NOMO-1 treated with dmso at 0.1 percent for 144 hours (cell line): ENCODE data around the gene ADK.

Experiments
- DNase-seq: peaks from one replicate; lab custom pipeline; 2025; ENCODE audit not compliant: unreplicated experiment; lab: John Stamatoyannopoulos, UW

The ADK gene

DNA sequence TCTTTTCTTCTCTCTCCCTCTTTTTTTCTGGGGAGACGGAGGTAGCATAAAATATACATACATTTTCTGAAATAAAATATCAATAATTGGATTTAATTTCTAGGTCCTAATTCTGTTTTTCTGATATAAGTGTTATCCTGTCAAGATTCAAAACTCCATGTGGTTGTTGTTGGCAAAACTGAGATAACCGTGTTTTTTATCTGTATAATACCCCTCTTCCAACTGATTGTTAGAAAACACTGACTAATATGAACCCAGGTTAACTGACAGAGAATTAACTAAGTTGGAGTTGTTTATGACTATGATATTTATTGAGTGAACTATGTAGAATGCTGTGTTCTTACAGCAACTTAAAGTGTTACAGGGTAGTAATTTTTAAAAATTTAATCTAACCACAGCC, 438.8 kb downstream of the ADK start:
- DNase-seq = no peak

DNA sequence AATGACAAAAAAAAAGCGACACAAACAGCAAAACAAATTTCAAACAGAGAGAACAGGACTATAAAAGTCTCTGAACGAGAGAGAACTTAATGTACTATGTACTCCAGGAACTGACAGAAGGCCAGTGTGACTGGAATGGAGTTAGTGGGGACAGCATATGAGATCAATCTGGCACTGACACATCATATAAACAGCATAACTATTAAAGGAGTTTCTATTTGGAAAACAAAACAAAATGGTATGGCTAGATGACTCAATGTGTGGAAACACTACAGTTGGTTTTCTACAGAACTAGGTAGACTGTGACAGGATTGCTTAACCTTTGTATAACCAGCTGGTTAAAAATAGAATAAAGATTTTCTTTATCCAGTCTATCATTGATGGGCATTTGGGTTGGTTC, 442.4 kb downstream of the ADK start:
- DNase-seq = no peak

DNA sequence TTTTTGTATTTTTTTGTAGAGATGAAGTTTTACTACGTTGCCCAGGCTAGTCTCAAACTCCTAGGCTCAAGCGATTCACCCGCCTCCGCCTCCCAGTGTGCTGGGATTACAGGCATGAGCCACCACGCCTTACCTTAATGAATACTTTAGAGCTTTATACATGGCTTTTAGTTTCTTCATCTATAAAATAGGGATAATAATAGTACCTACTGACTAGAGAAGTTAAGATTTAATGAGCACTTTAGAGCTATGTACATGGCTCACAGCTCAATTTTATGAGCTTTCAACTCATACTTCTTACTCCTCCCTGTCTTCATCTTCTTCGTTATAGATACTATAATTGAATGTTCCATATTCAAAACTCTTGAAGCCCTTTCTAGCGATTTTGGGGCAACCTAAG, 445.7 kb downstream of the ADK start:
- DNase-seq = no peak

DNA sequence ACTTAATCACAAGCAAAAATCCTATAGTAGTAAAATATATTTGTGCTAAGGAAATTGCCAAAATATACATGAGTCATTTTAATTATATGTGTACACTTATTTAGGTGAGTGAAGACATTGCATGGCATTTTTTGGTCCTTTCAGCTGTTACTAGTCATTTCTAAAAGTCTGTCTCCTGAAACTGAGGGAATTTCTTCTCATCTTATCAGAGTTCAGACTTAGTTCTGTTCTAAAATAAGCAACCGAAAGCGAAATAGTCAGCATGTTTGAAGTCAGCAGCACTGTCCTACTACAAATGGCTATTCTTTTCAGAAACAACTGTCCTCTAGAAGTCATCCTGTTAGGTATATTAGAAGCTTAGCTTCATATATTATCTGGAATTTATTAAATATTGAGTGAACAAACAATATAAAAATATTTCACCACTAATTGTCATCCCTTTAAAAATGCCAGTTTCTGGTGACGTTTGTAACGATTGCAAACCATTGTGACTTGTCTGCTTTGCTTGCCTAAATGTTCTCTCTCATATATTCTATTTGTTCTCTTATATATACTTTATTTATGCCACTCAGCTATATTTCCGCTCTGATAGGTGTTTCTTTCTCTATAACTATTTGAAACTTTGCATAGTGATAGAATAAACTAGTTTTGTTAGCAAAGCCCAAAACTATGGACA, 448.0 kb downstream of the ADK start:
- no peak for DNase-seq

DNA sequence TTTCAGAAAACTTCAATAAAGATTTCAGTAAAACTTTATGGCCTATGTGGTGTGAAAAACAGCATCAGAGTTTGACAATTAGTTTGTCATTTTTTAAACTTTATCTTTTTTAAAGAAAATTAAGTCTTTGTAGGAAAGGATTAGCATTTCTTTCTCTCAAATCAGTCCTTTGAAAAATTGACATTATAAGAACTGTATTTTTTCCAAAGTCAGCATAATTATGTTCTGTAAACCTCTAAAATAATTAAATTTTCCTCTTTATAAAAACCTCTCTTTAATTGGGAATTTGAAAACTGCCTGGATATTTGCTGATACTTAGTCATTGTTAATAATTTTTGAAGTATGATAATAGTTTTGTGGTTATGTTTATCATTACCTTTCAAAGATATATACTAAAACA, 448.7 kb downstream of the ADK start:
- no peak for DNase-seq

DNA sequence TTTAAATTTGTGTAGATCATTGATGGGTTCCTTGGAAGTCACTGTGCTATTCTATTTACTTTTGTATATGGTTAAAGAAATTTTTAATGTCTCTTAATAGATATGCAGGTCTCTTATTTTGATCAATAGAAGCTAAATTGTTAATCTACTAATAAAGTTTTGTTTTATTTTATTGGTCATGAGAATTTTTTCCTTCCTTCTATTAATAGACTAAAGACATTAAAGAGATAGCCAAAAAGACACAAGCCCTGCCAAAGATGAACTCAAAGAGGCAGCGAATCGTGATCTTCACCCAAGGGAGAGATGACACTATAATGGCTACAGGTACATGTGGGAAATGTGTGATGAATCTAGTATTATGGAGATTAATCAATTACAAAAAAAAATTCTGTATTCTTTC, 449.1 kb downstream of the ADK start:
- no peak for DNase-seq

DNA sequence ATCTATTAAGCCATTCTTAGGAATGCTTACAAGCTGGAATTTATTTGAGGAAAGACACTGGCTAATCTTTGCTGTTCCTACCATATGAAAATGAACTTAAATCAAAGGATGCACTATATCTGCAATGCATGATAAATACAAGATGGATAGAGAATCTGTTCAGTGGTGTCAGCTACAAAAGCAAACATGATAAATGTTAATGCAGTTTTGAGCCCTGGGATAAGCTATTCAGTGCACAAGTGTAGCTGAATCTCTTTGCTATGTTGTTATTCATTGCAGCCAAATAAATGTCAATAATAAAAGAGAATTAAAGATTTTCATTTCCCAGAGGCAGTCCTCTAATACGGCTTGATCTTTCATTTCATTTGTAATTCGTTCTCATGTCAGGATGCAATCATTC, 451.6 kb downstream of the ADK start:
- no peak for DNase-seq

DNA sequence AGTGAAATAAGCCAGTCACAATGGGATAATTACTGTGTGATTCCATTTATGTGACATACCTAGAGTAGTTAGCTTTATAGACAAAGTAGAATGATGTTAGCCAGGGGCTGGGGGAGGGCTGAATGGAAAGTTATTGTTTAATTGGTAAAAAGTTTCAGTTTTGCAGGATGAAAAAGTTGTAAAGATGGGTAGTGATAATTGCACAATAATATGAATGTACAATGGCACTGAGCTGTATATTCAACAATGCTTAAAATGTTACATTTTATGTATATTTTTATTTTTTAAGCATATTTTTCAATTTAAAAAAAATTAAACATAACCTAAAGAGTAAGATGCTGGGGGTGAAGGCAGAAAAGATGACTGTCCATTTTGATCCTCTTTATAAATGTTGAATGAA, 459.3 kb downstream of the ADK start:
- DNase-seq = no peak

DNA sequence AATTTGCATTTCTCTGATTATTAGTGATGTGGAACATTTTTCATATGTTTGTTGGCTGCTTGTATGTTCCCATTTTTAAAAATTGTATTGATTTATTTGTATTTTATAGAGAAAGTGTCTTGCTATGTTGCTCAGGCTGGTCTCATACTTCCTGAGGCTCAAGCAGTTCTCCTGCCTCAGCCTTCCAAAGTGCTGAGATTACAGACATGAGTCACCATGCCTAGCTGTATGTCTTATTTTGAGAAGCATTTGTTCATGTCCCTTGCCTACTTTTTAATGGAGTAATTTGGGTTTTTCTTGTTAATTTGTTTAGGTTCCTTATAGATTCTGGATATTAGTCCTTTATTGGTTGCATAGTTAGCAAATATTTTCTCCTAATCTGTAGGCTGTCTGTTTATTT, 461.2 kb downstream of the ADK start:
- no peak for DNase-seq

DNA sequence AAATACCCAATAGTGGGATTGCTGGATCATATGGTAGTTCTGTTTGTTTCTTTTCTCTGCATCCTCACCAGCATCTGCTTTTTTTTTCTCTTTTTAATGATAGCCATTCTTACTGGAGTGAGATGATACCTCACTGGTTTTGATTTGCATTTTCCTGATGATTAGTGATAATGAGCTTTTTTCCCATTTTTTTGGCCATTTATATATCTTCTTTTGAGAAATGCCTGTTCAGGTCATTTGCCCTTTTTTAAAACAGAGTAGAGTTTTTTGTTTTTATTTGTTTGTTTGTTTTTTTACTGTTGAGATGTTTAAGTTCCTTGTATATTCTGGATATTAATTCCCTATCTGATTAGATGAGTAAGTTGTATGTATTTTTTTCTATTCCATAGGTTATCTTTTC, 469.6 kb downstream of the ADK start:
- no peak for DNase-seq

DNA sequence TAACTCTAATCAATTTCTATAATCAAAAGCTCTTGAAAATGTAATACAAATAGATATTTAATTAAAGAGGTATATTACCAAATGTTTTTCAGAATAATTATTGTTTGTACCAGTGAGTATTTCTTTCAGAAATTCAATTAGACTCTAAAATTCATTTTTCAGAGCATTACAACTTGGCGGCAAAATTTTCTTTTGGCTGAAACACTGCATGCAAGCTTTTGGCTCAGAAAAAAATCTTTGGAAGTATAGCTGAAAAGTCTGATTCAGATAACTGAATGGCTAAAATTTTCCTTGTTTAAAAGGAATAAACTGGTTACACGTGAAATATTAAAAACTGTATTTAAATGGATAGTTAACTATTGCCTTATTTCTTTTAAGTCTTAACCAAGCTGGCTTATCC, 472.8 kb downstream of the ADK start:
- DNase-seq = no peak

DNA sequence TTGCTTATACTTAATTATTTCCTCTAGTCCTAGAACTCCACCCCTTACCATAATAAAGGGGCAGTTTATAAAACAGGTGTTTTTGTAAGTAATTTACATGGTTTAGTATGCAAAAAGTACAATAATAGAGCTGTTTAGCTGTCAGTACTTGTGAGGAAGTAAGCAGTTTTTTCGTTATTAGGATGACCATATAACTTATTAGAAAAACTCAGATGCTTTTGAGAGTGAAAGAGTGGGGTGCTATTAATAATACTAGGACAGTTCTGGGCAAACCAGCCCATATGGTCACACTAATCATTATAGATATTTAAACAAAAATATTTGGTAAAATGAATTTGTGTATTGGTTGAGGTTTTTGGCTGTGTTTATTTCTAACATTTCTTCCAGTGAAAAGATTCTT, 473.5 kb downstream of the ADK start:
- DNase-seq = no peak

DNA sequence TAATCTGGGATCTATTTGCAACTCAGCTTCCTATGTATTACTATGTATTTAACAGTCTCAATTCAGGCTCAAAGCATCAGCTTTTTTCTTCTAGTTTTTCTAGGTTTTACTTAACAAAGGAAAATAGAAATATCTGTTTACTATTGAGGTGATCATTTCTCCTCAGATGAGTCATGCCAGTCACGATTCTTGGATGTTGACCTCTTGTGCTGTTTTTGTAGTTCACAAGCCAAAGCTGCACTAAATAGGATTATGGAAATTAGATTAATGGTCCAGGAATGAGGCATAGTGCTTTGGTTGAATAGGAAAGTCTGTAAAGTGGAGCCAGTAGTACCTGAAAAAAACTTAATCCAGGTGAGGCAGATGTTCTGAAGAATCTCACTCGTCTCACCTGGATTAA, 477.1 kb downstream of the ADK start:
- no peak for DNase-seq

DNA sequence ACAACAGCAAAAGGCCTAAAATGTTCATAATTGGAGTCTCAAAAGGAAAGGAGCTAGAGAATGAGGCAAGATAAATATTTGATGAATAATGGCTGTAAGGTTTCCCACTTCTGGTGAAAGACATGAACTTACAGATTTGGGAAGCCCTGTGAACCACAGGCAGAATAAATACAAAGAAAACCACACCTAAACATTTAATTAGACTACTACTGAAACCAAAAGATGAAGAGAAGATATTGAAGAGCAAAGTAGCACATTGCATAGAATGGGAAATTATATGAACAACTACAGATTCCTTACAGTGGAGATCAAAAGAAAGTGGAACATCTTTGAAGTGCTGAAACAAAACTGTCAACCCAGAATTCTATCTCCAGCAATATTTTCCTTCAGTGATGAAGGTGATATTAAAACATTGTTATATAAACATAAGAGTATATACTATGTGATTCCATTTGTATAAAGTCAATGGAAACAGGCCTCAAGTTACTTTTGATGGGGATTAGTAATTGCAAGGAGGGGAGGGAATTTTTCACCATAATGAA, 484.0 kb downstream of the ADK start:
- DNase-seq = no peak

DNA sequence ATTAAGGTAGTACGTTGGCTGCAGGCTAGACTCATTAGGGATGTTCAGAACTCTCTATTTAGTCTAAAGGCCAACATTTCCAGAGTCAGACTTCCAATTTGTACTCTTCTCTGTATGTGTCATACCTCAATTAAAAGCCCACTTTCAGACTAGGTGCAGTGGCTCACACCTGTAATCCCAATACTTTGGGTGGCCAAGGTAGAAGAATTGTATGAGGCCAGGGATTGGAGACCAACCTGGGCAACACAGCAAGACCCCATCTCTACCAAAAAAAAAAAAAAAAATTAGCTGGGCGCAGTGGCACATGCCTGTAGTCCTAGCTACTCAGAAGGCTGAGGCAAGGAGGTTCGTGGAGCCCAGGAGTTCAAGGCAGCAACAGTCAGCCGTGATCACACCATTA, 484.6 kb downstream of the ADK start:
- DNase-seq = no peak

DNA sequence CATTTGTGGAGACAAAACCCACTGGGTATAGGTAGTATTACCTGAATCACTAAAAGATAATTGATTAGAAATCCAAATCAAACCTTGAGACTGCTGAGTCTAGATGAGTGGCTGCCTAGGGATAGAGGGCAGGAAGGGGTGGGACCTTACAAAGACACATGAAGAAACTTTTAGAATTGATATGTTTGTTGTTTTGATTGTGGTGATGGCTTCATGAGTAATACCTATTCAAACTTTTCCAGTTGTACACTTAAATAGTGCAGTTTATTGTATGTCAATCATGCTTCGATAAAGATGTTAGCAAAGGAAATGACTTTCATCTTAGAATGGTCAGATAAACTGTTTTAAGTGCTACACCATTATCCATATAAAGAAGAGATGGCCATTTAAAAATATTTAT, 486.7 kb downstream of the ADK start:
- DNase-seq = no peak

DNA sequence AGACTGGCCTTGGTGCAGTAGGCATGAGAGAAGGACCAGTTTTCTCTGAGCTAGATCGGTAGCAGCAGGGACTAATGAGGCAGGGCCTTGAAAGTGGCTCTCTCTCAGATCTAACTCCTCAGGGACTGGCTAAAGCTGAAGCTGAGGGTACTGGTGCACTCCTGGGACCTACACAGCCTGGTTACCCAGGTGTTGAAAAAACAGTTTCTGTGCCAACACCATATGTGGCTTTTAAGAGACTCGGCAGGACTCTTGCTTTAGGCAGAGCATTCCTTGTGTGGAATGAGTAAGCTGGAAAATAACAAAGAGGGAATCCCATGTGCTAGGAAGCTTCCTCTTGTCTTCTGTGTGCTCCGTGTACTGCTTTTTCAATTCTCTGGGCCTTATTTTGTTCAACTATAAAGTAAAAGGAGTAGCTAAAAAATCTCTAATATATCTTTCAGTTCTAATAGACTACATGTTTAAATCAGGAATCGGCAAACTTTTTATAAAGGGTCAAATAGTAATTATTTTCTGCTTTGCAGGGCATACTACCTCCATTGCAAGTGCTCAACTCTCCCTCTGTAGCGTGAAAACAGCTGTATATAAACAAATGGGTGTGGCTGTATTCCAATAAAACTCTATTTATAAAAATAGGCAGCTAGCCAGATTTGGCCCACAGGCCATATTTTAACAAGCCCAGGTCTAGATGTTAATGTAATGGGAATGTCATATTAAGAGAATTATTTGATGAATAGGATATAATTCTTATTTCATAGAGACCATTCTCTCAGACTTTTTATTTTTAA, 489.3 kb downstream of the ADK start:
- no peak for DNase-seq

DNA sequence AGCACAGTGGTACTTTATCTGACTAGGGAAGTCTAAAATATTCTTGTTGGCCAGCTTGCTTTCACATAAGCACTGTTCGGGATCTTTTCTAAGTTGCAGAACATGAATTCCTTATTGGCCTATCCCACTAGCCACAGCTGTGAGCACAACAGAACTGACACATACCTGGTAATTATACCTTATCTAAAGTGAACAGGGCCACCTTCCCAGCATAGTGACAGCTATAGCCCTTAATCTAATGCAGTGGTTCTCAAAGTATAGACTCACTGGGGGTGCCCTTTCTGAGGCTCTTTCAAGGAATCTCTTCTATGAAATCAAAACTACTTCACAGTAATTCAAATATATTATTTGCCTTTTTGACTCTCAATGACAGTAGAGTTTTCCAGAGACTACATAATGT, 490.6 kb downstream of the ADK start:
- DNase-seq = no peak

DNA sequence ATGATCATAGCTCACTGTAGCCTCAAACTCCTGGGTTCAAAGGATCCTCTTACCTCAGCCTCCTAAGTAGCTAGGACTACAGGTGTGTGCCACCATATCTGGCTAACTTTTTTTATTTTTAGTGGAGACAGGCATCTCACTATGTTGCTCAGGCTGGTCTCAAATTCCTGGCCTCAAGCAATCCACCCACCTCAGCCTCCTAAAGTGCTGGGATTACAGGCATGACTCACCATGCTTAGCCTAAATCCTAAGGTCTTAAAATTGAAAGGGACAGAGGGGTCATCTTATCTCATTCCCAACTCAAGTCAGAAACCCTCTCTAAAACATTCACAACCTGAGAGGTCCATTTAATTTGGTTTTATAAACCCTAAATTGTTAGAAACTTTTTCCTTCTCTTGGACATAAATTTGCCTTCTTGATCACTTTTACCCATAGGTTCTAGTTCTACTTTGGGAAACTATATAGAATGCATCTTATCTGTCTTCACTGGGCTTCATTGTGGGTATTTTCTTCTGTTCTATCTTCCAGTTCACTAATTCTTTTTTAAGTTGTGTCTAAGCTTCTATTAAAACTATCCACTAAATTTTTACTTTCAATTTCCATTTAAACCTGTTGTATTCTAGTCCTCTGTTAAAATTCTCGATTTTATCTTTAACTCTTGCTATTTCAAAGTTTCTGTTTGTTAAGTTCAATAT, 492.0 kb downstream of the ADK start:
- no peak for DNase-seq

DNA sequence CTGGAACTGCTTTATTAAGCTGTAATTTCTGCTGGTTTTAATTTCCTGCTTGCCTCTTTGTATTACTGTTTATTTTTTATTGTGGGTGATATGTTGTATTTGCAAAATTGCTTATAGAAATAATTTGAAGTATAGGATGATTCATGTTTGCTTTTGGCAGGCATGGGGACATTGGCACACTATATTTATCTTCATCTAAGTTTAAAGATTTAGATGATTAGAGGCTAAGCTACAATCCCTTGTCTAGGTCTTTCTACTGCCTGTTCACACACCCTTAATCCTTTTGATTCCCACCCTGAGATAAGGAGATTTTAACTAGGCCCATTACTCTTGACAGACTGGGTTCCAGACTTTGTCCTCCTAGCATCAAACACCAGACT, 492.6 kb downstream of the ADK start:
- no peak for DNase-seq

DNA sequence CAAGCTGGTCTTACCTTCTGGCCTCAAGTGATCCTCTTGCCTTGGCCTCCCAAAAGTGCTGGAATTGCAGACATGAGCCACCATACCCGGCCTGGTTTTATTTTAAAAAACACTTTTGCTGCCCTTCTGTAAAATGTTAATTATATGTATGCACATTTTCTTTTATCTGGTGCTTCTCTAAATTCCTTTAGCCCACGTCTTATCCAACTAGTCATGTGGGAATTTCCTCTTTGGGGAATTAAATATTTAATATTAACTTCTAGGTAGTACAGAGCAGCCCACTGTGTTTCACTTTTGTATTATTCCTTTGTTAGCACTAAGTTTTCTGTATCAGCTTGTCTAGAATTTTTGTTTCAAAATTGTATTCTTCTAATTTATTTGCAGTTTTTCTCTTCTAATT, 493.7 kb downstream of the ADK start:
- no peak for DNase-seq

DNA sequence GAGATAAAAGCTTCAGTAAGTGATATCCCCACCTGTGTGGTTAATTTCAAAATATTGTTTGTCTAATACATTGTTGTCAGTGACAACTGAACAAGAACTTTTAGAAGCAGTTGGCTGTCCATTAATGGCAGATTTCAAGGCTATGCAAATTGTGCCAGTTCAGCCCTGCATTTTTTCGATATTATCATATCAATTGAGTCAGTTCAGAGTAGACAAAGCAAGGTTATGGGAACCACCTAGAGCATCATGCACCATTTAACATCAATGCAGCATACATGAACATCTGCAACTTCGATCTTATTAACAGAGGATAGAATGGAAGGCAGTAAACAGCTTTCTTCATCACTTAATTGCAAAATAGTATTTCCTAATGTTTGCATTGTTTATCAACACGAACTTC, 494.7 kb downstream of the ADK start:
- DNase-seq = no peak
